OCI-M2 (cell line): ENCODE data around the gene SPEM3.

Experiments used
- DNase-seq: peaks from one replicate; lab custom pipeline; 2025; ENCODE audit not compliant: unreplicated experiment; lab: John Stamatoyannopoulos, UW

Gene SPEM3

DNA sequence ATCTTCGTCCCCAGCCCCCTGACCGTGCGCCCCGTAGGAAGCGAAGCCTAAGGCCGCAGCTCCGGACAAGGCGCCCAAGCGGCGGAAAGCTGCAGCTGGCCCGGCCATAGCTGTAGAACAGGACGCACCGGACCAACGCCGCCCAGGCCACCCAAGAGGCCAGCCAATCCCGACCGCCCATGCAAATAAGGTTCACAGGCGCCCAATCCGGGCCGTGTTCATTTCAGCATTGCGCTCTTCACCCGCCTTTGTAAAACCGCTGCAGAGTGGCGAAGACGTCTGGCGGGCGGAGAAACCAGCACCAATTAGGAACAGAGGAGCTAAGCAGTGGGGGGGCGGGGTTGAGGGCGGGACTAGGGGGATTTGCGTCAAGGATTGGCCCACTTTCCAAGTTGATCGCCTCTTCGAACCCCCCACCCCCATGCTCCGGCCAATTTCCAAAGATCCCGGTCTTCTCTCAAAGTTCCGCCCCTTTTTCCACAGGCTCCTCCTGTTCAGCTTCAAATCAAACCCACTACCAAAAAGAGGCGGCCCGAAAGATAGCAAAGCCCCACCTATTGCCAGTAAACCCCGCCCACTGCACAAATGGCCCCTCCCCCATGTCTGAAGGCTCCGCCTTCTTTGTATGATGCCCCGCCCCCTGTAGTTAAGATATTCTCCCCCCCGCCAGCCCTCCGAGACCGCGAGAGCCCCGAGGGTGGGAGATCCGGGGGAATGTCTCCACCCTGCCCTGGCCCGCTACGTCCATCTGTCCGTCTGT, 24.5 kb upstream of the SPEM3 start, which contains the start of gene TMEM256:
TSS of gene TMEM256 (minus strand) at position 121 of the 760 bp plus-strand sequence. CDS start at position 108, 13 bp downstream.
- peak; percentile 87 for DNase-seq

DNA sequence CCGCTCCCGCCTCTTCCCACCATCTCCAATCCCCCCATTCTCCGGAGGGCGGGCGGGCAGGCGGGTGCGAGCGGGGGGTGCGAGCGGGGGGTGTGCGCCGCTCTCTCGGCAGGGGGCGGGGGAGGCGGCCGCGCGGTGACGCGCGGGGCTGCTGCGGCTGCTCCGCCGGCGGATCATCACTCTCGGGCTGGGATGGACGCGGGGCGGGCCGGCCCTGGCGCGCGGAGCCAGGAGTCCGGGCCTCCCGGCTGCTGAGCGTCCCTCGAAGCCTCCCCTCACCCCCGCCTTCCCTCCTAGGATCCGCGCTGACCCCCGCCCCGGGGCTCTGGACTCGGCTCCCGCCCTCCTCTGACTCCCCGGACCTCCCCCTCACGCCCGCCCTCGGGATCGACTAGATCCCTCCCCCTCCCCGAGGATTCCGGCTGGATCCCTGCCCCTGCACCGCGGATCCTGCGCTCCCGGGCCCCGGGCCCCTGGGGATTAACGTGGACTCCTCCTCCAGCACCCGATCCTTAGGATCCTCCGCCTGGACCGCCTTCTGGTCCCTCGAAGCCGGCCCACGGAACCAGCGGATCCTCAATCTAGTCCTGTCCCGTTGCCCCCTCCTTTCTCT, 23.8 kb upstream of the SPEM3 start:
- DNase-seq = no peak

DNA sequence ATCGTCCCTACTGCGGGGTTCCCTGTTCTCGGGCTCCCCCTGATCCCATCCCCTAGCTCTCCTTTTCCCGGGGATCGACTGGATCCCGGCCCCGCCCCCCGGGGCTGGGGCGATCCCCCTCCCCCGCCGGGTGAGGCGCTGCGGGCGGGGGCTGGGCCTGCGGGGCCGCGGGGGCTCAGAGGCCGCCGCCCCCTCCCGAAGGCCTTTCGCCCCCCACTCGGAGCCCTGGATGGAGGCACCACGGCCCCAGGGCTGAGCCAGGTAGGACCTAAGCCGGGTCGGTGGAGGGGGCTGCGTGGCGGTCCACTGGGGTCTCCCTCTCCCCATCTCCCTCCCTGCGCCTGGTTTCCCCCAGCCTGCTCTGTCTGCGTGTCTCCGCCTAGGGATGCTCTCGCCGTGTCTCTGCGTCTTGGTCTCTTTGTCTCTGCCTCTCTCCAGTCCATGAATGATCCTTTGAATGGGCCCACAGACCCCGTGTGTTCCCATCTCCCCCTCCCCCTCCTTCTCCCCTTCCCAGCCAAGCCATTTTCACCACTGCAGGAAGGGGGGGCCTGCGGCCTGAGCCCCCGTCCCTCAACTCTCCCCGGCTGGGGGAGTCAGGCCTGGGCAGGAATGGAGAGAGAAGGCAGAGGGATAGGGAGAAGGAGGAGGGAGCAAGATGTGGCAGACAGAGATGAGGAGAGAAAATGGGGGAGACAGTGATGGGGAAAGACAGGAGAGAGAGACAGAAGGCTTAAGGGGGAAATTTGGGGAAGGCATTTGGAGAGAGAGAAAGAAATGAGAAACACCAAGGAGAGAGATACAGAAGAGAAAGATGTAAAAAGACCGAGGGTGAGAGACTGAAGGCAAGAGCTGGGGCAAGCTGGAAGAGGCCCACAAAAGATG, 23.1 kb upstream of the SPEM3 start:
- DNase-seq = no peak

DNA sequence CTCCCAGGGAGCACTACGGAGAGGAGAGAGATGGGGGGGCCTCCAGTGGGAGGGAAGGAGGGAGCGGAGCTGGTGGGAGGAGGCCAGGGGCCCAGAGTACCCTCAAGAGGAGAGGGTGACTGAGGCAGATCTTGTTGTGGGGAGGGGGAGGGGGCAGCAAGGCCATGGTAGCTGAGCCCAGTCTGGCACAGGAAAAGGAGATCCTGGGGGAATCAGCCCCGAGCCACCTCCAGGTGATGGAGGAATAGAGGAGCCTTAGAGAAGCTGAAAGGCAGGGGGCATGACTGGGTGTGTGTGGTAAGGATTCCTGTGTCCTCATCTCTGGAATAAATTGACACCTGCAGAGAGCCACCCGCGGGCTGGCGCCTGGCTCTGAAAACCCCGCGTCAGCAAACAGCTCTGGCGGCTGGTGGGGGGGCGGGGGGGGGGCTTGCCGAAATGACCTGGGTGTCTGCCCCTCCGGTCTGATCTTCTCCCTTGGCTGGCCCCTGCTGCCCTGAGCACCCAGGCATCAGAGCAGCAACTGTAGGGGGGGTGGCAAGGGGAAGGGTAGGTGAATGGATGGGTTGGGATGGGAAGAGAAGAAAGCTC, 22.3 kb upstream of the SPEM3 start:
- DNase-seq = no peak

DNA sequence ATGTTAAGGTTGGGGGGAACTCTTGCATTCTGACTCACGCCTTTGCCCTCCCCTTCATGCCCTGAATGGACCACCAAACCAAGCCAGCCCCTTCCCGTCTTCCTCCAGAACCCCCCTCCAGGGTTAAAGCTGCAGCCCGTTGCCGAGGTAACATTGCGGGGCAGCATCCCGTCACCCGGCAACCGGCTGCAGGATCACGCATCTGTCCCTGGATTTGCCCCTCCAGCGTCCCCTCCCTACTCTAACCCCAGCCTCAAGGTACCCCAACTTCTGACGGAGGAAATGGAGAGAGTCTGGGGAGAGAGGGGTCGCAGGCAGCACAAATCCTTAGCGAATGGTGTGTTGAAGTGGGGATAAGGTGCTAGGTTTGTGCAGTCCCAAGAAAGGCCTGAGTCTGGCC, 21.6 kb upstream of the SPEM3 start:
- no peak for DNase-seq

DNA sequence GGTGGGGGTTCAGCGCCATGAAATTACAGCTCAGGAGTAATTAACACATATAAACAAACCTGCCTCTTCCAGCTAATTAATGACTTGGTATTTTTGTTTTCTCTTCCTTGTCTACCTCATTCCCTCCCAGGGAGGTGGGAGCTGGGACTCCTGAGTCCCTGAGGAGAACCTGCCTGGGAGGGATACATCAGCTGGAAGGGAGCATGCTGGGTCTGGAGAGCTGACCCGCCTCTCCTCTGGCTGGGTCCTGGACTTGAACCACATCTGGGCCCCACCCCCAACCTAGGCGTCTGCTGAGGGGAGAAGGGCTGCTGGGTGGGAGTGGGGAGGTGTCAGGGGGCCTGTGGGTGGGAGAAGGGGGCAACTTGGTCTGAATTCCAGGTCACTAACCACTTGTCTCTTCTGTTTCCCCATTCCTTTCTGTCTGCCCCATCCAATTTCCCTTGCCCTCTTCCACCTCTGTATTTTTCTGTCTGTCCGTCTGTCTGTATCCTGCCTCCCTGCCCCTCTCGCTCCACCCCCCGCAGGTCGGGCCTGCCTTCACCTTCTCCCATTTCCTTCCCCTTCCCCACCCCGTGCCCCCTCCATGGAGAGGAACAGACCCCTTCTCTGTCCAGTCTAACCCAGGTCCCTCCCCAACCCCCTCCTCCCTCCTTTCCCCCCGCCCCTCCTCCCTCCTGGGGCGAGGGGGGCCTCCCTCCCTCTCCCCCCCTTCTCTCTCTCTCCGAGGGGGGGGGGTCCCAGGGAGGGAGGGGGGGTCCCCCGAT, 21.0 kb upstream of the SPEM3 start, which contains the start of gene NLGN2:
TSS of gene NLGN2 (plus strand) at position 361 of the 767 bp plus-strand sequence. CDS start 411 bp downstream, outside the sequence.
- DNase-seq = no peak

DNA sequence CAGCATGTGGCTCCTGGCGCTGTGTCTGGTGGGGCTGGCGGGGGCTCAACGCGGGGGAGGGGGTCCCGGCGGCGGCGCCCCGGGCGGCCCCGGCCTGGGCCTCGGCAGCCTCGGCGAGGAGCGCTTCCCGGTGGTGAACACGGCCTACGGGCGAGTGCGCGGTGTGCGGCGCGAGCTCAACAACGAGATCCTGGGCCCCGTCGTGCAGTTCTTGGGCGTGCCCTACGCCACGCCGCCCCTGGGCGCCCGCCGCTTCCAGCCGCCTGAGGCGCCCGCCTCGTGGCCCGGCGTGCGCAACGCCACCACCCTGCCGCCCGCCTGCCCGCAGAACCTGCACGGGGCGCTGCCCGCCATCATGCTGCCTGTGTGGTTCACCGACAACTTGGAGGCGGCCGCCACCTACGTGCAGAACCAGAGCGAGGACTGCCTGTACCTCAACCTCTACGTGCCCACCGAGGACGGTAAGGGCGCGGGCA, 20.4 kb upstream of the SPEM3 start:
- DNase-seq = no peak

DNA sequence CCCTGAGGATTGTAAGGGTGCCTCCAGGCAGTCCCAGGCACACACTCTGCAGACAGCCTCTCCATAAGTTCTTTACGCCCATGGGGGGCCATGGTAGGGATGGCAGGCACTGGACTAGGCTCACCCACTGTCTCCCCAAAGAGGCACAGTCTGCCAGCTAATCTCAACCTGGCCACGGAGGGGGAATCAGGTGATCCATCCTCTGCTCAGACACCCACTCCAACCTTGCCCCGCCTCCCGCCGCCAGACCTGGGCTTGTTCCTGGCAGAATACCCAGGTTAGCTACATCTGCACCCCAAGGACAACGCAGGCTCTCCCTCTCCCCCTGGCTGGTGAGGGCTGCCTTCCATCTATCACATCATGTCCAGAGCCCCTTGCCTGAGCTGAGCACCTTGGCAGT, 19.8 kb upstream of the SPEM3 start:
- DNase-seq = no peak

DNA sequence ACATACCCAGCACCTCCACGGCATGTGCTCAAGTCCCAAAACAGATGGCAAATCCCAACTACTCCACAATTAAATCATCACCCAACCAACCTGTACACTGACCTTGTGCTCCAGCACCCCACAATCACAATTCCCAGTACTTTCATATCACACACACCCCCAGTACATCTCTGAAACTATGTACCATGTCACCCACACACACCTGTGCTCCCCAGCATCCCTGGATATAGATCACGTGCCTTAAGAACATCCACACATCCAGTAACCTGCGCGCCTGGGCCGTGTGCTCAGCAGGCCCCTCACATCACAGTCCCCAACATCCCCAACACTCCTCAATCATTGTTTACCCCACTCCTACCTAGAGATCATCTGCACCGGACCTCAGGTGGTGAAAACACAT, 18.9 kb upstream of the SPEM3 start:
- no peak for DNase-seq

DNA sequence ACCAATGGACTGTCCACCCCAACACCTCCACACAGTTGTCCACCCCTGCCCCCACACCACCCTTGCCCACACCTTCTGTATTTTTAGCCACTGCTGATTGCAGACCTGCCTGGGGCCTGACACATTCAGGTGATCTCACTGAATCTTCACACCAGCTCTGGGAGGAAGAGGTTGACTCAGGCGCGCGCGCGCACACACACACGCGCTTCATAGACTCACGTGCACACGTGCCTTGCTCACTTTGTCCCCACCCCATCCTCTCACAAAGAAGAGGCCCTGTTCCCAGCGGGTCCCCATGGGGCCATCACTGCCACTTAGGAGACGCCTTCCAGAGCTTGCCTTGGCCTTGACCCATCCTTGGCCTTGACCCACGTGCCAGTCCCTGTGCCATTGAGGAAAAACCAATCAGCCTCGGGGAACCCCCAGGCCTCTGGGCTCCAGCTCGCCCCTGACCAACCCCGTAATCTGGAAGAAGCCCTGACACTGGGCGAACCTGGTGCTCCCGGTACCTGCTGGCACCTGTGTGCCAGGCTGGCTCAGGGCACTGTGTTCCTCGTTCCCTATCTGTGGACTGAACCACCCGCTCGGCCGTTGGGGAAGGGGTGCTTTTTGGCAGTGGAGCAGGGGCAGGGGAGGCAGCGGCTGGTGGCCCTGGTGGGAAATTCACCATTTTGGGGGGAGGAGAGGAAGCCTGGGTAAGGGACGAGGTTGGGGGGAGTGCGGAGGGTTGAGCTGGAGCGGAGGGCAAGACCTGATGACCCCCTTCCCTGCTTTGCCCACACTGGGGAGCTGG, 17.8 kb upstream of the SPEM3 start:
- DNase-seq = no peak

DNA sequence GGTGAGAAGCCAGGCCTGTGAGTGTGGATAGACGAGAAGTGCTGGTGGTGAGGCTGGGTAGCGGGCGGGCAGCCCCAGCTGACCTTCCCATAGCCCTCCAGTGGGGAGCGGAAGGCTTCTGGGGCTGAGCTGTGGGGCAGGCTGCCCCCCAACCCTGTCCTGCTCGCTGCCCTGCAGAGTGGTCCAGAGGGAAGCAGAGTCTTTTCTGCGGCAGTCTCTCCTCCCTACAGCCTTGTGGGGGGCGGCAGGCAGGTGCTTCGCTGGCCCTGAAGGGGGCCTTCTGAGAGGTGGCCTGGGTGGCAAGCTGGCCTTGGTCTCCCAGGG, 17.3 kb upstream of the SPEM3 start:
- DNase-seq = no peak

DNA sequence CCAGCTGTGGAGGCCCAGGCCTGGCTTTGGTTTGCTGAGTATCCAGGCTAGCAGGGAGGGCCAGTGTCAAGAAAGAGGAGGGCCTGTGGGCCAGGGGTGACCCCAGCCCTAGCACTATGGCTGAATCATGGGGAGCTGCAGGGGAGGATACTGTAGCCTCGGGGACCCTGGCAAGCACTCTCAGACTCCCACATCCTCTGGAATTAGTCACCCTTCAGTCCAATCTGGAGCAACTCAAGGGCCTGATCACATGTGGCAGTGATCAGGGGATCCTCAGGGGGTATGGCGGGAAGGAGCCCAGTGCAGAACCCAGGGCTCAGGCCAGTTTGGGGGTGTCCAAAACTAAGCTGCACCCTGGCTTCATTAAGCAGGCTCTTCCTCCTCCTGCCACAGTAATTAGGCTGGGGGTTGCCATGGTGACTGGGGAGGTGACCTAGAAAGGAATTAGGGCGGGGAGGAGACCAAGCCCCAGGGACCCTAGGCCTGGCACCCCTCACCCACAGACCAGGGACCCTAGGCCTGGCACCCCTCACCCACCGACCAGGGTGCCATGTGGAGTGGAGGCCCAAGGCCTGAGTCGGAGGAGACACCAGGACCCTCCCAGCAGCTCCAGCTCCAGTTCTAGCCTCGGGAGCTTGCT, 15.2 kb upstream of the SPEM3 start:
- no peak for DNase-seq

DNA sequence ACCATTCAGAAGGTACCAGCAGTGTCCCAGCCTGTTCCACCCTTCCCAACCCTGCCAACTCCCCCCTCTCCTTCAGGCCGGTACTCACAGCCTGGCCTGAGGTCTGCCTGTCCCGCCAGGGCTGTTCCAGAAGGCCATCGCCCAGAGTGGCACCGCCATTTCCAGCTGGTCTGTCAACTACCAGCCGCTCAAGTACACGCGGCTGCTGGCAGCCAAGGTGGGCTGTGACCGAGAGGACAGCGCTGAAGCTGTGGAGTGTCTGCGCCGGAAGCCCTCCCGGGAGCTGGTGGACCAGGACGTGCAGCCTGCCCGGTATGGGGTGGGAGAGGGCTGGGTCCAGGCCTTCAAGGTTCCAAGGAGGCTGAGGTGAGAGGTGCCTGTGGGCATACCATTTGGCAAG, 13.8 kb upstream of the SPEM3 start:
- no peak for DNase-seq

DNA sequence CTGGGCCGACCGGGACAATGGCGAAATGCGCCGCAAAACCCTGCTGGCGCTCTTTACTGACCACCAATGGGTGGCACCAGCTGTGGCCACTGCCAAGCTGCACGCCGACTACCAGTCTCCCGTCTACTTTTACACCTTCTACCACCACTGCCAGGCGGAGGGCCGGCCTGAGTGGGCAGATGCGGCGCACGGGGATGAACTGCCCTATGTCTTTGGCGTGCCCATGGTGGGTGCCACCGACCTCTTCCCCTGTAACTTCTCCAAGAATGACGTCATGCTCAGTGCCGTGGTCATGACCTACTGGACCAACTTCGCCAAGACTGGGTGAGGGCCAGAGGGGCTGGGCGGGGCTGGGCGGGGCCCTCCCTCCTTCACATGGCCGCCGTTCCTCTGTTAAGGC, 12.9 kb upstream of the SPEM3 start:
- no peak for DNase-seq

DNA sequence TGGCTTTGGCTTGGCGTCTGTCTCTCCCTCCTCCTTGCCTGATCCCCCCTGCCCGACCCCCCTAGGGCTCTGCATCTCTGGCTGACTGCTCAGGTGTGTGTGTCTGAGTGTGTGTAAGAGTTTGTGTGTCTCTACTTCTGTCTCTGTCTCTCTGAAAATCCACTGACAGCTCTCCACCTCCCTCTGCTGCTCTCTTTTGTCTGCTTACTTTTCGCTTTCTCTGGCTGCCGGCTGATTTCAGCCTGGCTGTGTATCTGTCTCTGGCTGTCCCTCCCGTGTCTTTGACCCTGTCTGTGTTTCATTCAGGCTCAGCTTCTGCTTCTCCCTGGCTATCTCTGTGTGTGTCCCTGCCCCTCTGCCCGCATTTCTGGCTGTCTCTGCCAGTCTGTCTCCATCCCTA, 12.3 kb upstream of the SPEM3 start:
- no peak for DNase-seq

DNA sequence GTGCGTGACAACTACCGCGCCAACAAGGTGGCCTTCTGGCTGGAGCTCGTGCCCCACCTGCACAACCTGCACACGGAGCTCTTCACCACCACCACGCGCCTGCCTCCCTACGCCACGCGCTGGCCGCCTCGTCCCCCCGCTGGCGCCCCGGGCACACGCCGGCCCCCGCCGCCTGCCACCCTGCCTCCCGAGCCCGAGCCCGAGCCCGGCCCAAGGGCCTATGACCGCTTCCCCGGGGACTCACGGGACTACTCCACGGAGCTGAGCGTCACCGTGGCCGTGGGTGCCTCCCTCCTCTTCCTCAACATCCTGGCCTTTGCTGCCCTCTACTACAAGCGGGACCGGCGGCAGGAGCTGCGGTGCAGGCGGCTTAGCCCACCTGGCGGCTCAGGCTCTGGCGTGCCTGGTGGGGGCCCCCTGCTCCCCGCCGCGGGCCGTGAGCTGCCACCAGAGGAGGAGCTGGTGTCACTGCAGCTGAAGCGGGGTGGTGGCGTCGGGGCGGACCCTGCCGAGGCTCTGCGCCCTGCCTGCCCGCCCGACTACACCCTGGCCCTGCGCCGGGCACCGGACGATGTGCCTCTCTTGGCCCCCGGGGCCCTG, 11.5 kb upstream of the SPEM3 start:
- DNase-seq = no peak

DNA sequence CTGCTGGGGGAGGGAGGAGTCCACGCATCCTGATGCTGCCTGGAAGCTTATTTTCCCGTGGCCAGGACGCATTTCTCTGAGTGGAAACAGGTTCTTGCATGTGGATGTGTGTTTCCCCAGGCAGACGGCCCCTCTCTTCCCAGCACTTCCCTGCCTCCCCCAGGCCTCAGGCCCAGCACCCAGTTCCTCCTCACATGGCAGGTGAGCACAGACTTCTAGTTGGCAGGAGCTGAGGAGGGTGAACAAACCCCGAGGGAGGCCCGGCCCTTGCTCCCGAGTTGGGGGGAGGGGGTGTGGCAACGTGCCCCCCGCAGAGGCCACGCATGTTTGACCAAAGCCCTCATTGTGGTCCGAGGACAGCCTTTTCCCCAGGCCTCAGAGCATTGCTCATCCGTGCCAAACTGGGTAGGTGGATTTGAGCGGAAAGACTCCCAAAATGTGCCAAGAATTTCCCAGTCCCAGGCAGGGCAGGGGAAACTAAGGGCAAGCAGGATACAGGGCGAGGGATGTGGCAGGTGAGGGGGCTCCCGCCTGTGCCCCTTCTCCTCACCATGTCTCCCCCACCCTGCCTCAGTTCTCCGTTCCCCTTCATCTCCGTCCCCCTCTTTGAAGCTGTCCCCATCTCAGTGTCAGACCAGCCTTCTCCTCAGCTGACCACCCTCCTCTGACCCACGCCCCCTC, 10.0 kb upstream of the SPEM3 start:
- DNase-seq = no peak
